ENCODE results near the gene UBXN4. TPM values are rescaled to one million over a fixed set of nuclear protein-coding genes. Genes with fewer than 3 reads are reported as not detected.

The UBXN4 gene
- total and polyA plus RNA-seq, 2 donors (not counting 3 experiments of a cell fraction or from before 2014, with no cell fraction given): 40.8 to 108 TPM

- ChIA-PET POLR2A (no interaction called here), CTCF (interaction anchor here (1.1 to 5.1 kb wide), 14 partner anchors 8 to 810 kb away, joined by 3 to 88 read pairs (median 8); partner anchors contain the start of gene MCM6)
- no peak for TF ChIP-seq MYC (IDR thresholded peaks at IDR 0.05; ENCODE audit: low read depth, low read length)
- TF ChIP-seq POLR2A (IDR thresholded peaks at IDR 0.05; ENCODE audit: low read depth, low read length): no peak
- no peak for TF ChIP-seq GATA2 (IDR thresholded peaks at IDR 0.05; ENCODE audit: insufficient read depth, insufficient read length, low read depth, low read length)
- no peak for TF ChIP-seq FOS (IDR thresholded peaks at IDR 0.05; ENCODE audit: borderline replicate concordance, insufficient read depth, low read length)
- TF ChIP-seq CTCF (IDR thresholded peaks at IDR 0.05; ENCODE audit: extremely low read depth in 1 of 2, insufficient read depth in 1 of 2, low read depth in 1 of 2, low read length in 2 of 2): peak in 1 of 2 donors; percentile 17
- no peak for TF ChIP-seq POLR2AphosphoS5 (IDR thresholded peaks at IDR 0.05; ENCODE audit: insufficient read depth, low read depth, low read length)
- no TSS peak for BruUV-seq (replicated peaks)
- no peak overlapping the region for H3K4me2 ChIP-seq (ENCODE audit: insufficient read depth, low read length)
- peak; percentile 8 for FAIRE-seq
- dilution Hi-C loops (cut with MboI; ENCODE audit: extremely low pct_ligation_motif_present, low sequenced_read_pairs): no loop called here
- no peak overlapping the region for H3K4me3 ChIP-seq (replicated peaks in 1 of 3; ENCODE audit: insufficient read depth in 1 of 3, low read depth in 1 of 3, low read length in 3 of 3)
- H4K20me1 ChIP-seq (replicated peaks; ENCODE audit: control insufficient read depth, extremely low read depth, insufficient read depth, low read length): no peaks in the 10 kb centered on the region
- intact Hi-C loops (cut with micrococcal nuclease): loop anchor here (5.0 kb wide), 1 partner anchor 326 kb away; no protein-coding TSS in a partner anchor
- peak; percentile 15 for DNase-seq (ENCODE audit: low read depth, low spot score)
- no peaks in the 10 kb centered on the region for H3K36me3 ChIP-seq (ENCODE audit: control insufficient read depth in 2 of 2, extremely low read depth in 1 of 2, insufficient read depth in 2 of 2, low read length in 2 of 2)
- no peaks in the 10 kb centered on the region for H3K9me3 ChIP-seq (replicated peaks; ENCODE audit: control insufficient read depth, insufficient read depth, low read length)
- no peaks in the 10 kb centered on the region for H3K4me1 ChIP-seq (ENCODE audit: control insufficient read depth, extremely low read depth, insufficient read depth, low read length)
- H3K27ac ChIP-seq (ENCODE audit: insufficient read depth, low read depth, low read length): no peak overlapping the region
- no peaks in the 10 kb centered on the region for H3K27me3 ChIP-seq (ENCODE audit: control insufficient read depth in 2 of 2, insufficient read depth in 2 of 2, low read length in 2 of 2)
- H3K79me2 ChIP-seq (ENCODE audit: control insufficient read depth, insufficient read depth, low read length): no peaks in the 10 kb centered on the region
- no peak overlapping the region for H3K9ac ChIP-seq (replicated peaks; ENCODE audit: extremely low read depth, insufficient read depth, low read length)
- no peak overlapping the region for H2AFZ ChIP-seq (ENCODE audit: low read depth, low read length)
- no peaks in the 10 kb centered on the region for H3K9me1 ChIP-seq (replicated peaks; ENCODE audit: control insufficient read depth, extremely low read depth, insufficient read depth, low read length)
These were observed 57.1 kb downstream of the UBXN4 start for GRCh38 chr2:135798762-135799161.

GRCh38 chr2:135799738-135800137 lies 58.1 kb downstream of the UBXN4 start:
- Histone ChIP-seq H3K36me3 (ENCODE audit: control insufficient read depth in 2 of 2, extremely low read depth in 1 of 2, insufficient read depth in 2 of 2, low read length in 2 of 2) (no peaks in the 10 kb centered on the region), H2AFZ (ENCODE audit: low read depth, low read length) (no peak overlapping the region), H4K20me1 (replicated peaks; ENCODE audit: control insufficient read depth, extremely low read depth, insufficient read depth, low read length) (no peaks in the 10 kb centered on the region), H3K79me2 (ENCODE audit: control insufficient read depth, insufficient read depth, low read length) (no peaks in the 10 kb centered on the region), H3K4me1 (ENCODE audit: control insufficient read depth, extremely low read depth, insufficient read depth, low read length) (no peaks in the 10 kb centered on the region), H3K4me2 (ENCODE audit: insufficient read depth, low read length) (no peak overlapping the region), H3K27ac (ENCODE audit: insufficient read depth, low read depth, low read length) (no peak overlapping the region), H3K4me3 (replicated peaks in 1 of 3; ENCODE audit: insufficient read depth in 1 of 3, low read depth in 1 of 3, low read length in 3 of 3) (no peak overlapping the region), H3K9me3 (replicated peaks; ENCODE audit: control insufficient read depth, insufficient read depth, low read length) (no peaks in the 10 kb centered on the region), H3K9me1 (replicated peaks; ENCODE audit: control insufficient read depth, extremely low read depth, insufficient read depth, low read length) (no peaks in the 10 kb centered on the region), H3K9ac (replicated peaks; ENCODE audit: extremely low read depth, insufficient read depth, low read length) (no peak overlapping the region), H3K27me3 (ENCODE audit: control insufficient read depth in 2 of 2, insufficient read depth in 2 of 2, low read length in 2 of 2) (no peaks in the 10 kb centered on the region)
- FAIRE-seq (no peak), DNase-seq (ENCODE audit: low read depth, low spot score) (no peak)
- TF ChIP-seq EZH2 (IDR thresholded peaks at IDR 0.05; ENCODE audit: borderline replicate concordance, low read depth, low read length, severe bottlenecking) (no peak), MAX (IDR thresholded peaks at IDR 0.05; ENCODE audit: insufficient read depth, insufficient read length) (no peak), POLR2A (IDR thresholded peaks at IDR 0.05; ENCODE audit: low read depth, low read length) (no peak), GATA2 (IDR thresholded peaks at IDR 0.05; ENCODE audit: insufficient read depth, insufficient read length, low read depth, low read length) (no peak), FOS (IDR thresholded peaks at IDR 0.05; ENCODE audit: borderline replicate concordance, insufficient read depth, low read length) (no peak), JUN (IDR thresholded peaks at IDR 0.05; ENCODE audit: borderline replicate concordance, insufficient read depth, insufficient read length, low read depth) (no peak), CTCF (IDR thresholded peaks at IDR 0.05; ENCODE audit: extremely low read depth in 1 of 2, insufficient read depth in 1 of 2, low read depth in 1 of 2, low read length in 2 of 2) (no peak), MYC (IDR thresholded peaks at IDR 0.05; ENCODE audit: low read depth, low read length) (no peak), POLR2AphosphoS5 (IDR thresholded peaks at IDR 0.05; ENCODE audit: insufficient read depth, low read depth, low read length) (no peak)
- dilution Hi-C loops (cut with MboI; ENCODE audit: extremely low pct_ligation_motif_present, low sequenced_read_pairs) (no loop called here), intact Hi-C loops (cut with micrococcal nuclease) (loop anchor here (5.0 kb wide), 1 partner anchor 327 kb away; no protein-coding TSS in a partner anchor)
- ChIA-PET POLR2A (no interaction called here), CTCF (interaction anchor here (5.1 kb wide), 1 partner anchor 796 kb away, joined by 88 read pairs; no protein-coding TSS in a partner anchor)
- no TSS peak for BruUV-seq (replicated peaks)

All from endothelial cell of umbilical vein (primary cell).